ES-I3 (cell line): ENCODE results near the gene YWHAE.
"Not testable (repeated sequence)": the region's sequence is repeated elsewhere in the genome, so short reads cannot be mapped to it uniquely, and the experiment has no call there.

ENCODE experiments used
- H3K36me3 ChIP-seq: 2 replicates; pipeline ENCODE4 v1.6.1; 2013; ENCODE audit warnings: mild to moderate bottlenecking, low read length, control low read depth, moderate library complexity; ENCODE audit not compliant: insufficient read depth
- H3K4me1 ChIP-seq: 2 replicates; pipeline ENCODE4 v1.6.1; 2013; ENCODE audit warnings: mild to moderate bottlenecking, control low read depth, low read length; ENCODE audit not compliant: insufficient read depth
- H3K9ac ChIP-seq: 2 replicates; pipeline ENCODE4 v1.6.1; 2013; ENCODE audit warnings: low read depth, mild to moderate bottlenecking, low read length, moderate library complexity
- H3K9me3 ChIP-seq: 2 replicates; pipeline ENCODE4 v1.6.1; 2013; ENCODE audit warnings: mild to moderate bottlenecking, low read length, moderate library complexity; ENCODE audit not compliant: control insufficient read depth, insufficient read depth

The YWHAE gene

DNA sequence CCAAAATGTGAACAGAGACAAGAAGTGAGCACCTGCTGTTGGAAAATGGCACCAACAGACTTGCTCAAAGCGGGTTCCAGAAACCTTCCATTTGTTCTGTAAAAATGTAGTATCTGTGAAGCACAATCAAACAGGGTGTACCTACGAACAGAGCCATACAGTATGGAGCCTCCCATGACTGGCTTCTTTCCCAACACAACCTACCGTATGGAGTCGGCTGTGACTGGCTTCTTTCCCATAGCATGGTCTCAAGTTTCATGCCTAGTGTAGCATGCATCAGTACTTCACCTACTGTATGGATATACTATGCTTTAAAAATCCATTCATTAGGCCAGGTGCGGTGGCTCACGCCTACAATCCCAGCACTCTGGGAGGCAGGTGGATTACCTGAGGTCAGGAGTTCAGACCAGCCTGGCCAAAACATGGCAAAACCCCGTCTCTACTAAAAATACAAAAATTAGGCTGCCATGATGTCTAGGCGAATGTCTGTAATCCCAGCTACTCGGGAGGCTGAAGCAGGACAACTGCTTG, 26.2 kb downstream of the YWHAE start:
- Histone ChIP-seq H3K9me3 (no peaks in the 10 kb centered on the region), H3K4me1 (peaks cover 10% of the 10 kb centered on the region; the same call in 1 of the 2 replicates), H3K36me3 (no peaks in the 10 kb centered on the region), H3K9ac (no peak overlapping the region)

DNA sequence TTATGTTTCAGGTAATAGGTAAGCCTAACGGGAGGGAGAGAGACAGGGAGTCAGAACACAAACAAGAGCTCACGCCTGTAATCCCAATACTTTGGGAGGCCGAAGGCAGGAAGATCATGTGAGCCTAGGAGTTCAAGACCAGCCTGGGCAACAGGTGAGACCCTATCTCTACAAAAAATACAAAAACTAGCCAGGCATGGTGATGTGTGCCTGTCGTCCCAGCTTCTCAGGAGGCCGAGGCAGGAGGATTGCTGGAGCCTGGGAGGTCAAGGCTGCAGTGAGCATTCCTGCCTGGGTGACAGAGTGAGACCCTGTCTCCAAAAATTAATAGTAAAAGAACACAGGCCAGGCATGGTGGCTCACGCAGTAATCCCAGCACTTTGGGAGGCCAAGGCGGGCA, 27.4 kb downstream of the YWHAE start:
- Histone ChIP-seq H3K36me3 (no peaks in the 10 kb centered on the region), H3K4me1 (peaks cover 6% of the 10 kb centered on the region; the same call in 1 of the 2 replicates)

DNA sequence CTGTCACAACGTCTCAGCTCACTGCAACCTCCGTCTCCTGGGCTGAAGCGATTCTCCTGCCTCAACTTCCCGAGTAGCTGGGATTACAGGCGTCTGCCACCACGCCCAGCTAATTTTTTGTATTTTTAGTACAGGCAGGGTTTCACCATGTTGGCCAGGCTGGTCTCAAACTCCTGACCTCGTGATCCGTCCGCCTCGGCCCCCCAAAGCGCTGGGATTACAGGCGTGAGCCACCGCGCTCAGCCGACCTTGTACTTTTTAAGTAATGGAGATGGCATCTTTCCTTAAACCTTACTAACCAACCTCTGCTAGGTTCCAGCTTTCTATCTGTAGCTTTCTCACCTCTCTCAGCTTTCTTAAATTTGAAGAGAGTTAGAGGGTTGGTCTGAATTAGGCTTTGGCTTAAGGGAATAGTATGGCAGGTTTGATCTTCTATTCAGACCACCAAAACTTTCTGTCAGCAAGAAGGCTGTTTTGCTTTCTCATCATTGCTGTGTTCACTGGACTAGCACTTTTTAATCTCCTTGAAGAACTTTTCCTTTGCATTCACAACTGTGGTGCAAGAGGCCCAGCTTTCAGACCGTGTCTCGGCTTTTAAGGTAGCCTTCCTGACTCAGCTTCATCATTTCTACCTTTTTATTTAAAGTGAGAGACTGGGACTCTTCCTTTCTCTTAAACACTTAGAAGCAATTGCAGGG, 28.0 kb downstream of the YWHAE start:
- H3K36me3 ChIP-seq: no peaks in the 10 kb centered on the region
- peaks cover 7% of the 10 kb centered on the region for H3K4me1 ChIP-seq
- H3K9me3 ChIP-seq: no peaks in the 10 kb centered on the region
- no peak overlapping the region for H3K9ac ChIP-seq

More for the DNA sequence above, 27.4 kb downstream of the YWHAE start:
- no peaks in the 10 kb centered on the region for H3K9me3 ChIP-seq
- no peak overlapping the region for H3K9ac ChIP-seq

DNA sequence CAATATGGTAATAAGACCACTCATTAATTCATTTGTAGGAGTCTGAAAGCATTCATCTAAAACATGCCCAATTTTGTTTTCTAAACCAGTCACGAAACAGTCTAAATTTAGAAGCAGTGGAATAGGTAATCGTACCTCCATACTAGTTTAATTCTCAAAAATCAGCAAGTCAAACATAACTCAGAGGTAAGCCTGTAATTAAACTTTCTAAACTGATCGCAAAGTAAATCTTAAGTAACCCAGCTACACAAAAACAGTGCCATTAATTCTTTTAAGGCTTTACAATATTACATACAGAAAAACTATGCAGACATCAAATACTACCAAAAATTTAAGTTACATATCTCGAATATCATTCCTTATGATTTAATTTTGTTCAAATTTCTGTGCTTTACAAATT, 31.4 kb downstream of the YWHAE start:
- Histone ChIP-seq H3K4me1 (peaks cover 12% of the 10 kb centered on the region), H3K9ac (no peak overlapping the region), H3K36me3 (peaks cover 7% of the 10 kb centered on the region; the same call in 1 of the 2 replicates), H3K9me3 (no peaks in the 10 kb centered on the region)

DNA sequence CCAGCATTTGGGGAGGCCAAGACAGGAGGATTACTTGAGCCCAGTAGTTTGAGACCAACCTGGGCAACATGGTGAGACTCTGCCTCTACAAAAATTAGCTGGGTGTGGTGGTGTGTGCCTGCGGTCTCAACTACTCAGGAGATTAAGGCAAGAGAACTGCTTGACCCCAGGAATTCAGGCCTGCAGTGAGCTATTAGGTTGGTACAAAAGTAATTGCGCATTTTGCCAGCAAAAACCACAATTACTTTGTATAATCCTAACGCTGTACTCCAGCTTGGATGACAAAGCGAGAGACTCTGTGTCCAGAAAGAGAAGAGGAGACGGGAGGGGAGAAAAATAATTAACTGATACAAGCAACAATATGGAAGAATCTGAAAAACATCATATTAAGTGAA, 32.7 kb downstream of the YWHAE start:
- H3K9me3 ChIP-seq: no peaks in the 10 kb centered on the region
- peaks cover 12% of the 10 kb centered on the region for H3K4me1 ChIP-seq
- peaks cover 9% of the 10 kb centered on the region; the same call in 1 of the 2 replicates for H3K36me3 ChIP-seq
- H3K9ac ChIP-seq: no peak overlapping the region

DNA sequence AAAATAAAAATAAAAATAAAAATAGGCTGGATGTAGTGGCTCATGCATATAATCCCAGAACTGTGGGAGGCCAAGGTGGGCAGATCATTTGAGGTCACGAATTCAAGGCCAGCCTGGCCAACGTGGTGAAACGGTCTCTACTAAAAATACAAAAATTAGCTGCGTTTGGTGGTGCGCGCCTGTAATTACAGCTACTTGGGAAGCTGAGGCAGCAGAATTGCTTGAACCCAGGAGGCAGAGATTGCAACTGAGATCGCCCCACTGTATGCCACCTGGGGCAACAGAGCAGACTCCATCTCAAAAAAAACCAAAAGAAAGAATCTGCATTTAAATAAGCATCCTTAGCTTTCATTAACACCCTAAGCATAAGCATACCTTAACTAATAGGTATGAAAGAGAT, 33.8 kb downstream of the YWHAE start:
- Histone ChIP-seq H3K36me3 (peaks cover 9% of the 10 kb centered on the region; the same call in 1 of the 2 replicates), H3K9ac (no peak overlapping the region)

DNA sequence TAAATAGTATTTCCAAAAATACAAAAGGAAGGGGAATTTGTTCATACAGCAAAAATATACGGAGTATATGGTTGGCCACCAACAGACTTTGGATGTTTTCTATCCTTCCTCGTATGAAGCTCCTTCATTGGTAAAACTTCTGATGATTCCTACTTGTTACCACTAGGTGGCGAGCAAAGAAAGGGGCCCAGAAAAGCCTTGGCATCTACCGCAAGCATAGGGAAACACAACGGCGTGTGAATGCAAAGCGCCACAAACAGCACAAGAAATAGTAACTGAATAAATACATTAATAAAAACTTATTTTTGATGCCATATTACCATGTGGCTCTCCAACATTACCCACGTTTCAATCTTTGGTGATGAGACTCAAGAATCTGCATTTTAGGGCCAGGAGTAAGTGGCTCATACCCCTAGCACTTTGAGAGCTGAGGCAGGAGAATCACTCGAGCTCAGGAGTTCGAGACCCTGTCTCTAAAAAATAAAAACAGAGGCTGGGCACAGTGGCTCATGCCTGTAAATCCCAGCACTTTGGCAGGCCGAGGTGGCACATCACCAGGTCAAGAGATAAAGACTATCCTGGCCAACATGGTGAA, 34.5 kb downstream of the YWHAE start:
- H3K9ac ChIP-seq: no peak overlapping the region
- no peaks in the 10 kb centered on the region for H3K9me3 ChIP-seq
- H3K4me1 ChIP-seq: peaks cover 9% of the 10 kb centered on the region
- peaks cover 9% of the 10 kb centered on the region; the same call in 1 of the 2 replicates for H3K36me3 ChIP-seq

More for the DNA sequence above, 33.8 kb downstream of the YWHAE start:
- H3K4me1 ChIP-seq: peaks cover 9% of the 10 kb centered on the region
- no peaks in the 10 kb centered on the region for H3K9me3 ChIP-seq

DNA sequence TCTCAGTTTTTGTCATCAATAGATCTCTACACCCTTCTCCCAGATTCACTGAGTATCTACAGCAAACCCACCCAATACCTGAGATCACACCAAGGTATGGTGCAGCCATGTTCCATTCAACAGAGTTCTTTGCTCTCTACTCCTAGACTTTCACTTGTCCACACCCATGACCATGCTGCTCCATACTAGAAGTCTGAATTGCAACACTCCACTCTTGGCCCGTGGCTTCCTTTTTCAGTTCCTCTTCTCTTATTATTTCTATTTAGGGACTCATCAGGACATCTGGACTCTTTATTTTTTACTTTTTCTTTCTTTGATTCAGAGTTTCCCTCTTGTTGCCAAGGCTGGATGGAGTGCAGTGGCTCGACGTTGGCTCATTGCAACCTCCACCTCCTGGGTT, 37.1 kb downstream of the YWHAE start:
- peaks cover 9% of the 10 kb centered on the region for H3K4me1 ChIP-seq
- H3K36me3 ChIP-seq: peaks cover 17% of the 10 kb centered on the region
- no peaks in the 10 kb centered on the region for H3K9me3 ChIP-seq
- no peak overlapping the region for H3K9ac ChIP-seq

DNA sequence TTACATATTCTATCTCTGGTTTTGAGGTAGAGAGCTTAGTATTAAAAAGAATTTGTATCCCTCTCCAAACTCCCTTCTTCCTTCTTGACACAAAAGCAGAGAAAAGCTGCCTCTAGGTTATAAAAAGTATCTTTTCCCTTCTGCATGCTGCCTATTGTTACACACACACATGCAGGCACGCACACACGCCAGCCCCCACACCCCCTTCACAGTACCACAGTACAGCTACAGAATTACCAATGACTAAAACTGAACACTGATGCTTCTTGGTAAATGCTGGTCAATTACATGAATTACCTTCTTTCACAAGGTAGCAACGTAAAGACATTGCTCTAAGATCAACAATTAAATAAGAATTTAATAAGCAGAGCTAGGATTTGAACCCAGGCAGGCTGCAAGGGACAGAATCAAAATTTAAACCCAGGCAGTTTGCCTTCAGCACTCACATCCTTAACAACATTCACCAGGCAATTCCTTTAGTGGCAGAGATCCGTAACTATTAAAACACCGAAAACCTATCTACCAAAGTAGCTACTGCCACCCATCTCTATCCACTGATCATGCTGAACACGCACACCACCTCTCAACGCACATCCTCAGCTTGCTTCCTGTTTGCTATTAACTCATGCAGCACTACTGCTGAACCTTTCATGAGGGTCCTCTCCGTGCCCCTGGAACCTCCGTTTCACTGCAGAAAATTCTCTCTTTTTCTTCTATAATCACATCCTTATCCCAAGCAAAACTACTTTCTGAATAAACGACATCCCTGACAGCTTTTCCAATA, 37.8 kb downstream of the YWHAE start:
- H3K4me1 ChIP-seq: peaks cover 7% of the 10 kb centered on the region
- peaks cover 17% of the 10 kb centered on the region for H3K36me3 ChIP-seq
- H3K9ac ChIP-seq: no peak overlapping the region

DNA sequence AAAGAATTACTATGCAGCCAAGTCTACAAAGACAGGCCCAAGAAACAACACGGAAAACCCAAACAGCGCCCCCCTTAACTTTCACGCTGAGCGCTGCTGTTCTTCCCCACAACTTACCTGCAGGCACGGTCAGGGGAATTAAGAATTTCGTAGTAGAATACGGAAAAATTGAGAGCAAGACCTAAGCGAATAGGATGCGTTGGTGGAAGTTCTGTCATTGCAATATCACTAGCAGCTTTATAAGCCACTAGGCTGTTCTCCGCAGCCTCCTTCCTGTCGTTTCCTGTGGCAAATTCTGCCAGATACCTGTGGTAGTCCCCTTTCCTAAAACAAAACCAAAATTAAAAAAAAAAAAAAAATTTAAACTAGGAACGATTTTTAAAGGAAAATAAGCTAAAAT, 39.0 kb downstream of the YWHAE start:
- no peak overlapping the region for H3K9ac ChIP-seq
- peaks cover 24% of the 10 kb centered on the region for H3K36me3 ChIP-seq
- H3K9me3 ChIP-seq: no peaks in the 10 kb centered on the region
- H3K4me1 ChIP-seq: no peaks in the 10 kb centered on the region

More for the DNA sequence above, 37.8 kb downstream of the YWHAE start:
- H3K9me3 ChIP-seq: no peaks in the 10 kb centered on the region

DNA sequence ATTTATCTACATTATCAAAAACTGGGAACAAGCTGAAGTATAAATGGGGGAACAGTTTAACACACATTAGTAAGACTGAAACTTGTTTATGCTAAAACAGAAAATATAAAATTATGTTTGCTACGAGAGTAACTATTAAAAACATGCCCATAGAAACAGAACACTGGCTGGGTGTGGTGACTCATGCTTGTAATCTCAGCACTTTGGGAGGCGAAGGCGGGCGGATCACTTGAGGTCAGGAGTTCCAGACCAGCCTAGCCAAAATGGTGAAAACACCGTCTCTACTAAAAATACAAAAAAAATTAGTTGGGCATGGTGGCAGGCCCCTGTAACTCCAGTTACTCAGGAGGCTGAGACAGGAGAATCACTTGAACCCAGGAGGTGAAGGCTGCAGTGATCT, 39.7 kb downstream of the YWHAE start:
- H3K36me3 ChIP-seq: peaks cover 24% of the 10 kb centered on the region
- not testable (repeated sequence) for H3K9me3 ChIP-seq, H3K9ac ChIP-seq, H3K4me1 ChIP-seq

DNA sequence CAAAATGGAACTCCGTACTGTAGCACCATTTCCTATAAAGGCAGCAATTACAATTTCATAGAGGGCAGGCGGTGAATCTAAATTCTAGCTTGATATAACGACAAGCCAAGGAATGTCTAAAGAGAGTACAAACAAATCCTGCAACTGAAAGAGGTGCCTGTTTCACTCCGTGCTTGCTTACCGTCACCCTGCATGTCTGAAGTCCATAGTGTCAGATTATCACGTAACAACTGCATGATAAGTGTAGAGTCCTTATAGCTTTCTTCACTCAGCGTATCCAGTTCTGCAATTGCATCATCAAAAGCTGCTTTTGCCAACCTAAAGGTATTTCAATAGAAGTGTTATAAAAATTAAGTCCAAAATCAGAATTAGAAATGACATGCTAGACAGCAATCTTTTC, 46.0 kb downstream of the YWHAE start:
- no peaks in the 10 kb centered on the region for H3K9me3 ChIP-seq
- H3K9ac ChIP-seq: no peak overlapping the region
- H3K36me3 ChIP-seq: peaks cover 32% of the 10 kb centered on the region
- no peaks in the 10 kb centered on the region for H3K4me1 ChIP-seq

DNA sequence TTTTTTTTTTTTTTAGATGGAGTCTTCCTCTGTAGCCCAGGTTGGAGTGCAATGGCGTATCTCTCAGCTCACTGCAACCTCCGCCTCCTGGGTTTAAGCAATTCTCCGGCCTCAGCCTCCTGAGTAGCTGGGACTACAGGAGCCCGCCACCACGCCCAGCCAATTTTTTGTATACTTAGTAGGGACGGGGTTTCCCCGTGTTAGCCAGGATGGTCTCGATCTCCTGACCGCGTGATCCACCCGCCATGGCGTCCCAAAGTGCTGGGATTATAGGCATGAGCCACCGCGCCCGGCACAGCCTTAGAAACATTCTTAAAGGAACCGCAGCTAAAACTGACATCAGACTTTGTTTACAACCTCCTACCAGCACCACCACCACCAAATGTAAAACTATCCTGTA, 47.5 kb downstream of the YWHAE start:
- peaks cover 34% of the 10 kb centered on the region for H3K36me3 ChIP-seq

DNA sequence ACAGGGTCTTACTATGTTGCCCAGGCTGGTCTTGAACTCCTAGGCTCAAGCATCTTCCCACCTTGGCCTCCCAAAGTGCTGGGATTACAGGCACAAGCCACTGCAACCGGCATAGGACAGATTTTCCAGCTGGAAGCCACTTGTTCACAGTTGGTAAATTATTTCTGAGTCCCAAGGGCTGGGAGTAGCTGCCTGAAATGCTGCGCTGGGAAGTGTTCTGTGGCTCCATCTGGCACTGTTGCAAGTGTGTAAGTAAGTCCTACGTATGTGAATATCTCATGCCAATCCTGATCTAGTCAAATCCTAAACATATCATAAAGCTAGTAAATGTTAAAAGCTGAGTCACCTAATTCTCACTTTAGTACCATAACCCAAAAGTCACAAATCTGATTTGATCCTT, 48.1 kb downstream of the YWHAE start:
- no peak overlapping the region for H3K9ac ChIP-seq
- H3K9me3 ChIP-seq: no peaks in the 10 kb centered on the region
- H3K4me1 ChIP-seq: no peaks in the 10 kb centered on the region
- peaks cover 34% of the 10 kb centered on the region for H3K36me3 ChIP-seq

More for the DNA sequence above, 47.5 kb downstream of the YWHAE start:
- not testable (repeated sequence) for H3K9ac ChIP-seq, H3K4me1 ChIP-seq, H3K9me3 ChIP-seq
